Immature natural killer cell (primary cell): Measurements from ENCODE around the gene MPC1L. TPM values are rescaled to one million over a fixed set of nuclear protein-coding genes. Genes with fewer than 3 reads are reported as not detected.

Experiments used
- DNase-seq, 3 donors: peaks; one replicate each; pipeline ENCODE4 v3.0.0; 2022; ENCODE audit warnings: mixed read lengths in 1 of 3
- H3K27ac Mint-ChIP-seq, 6 donors: one replicate each; pipeline ENCODE4 v1.8.0; 2020; ENCODE audit warnings: mixed read lengths in 6 of 6, mild to moderate bottlenecking in 5 of 6, inconsistent platforms in 4 of 6, moderate library complexity in 3 of 6
- H3K27me3 Mint-ChIP-seq, 3 donors: one replicate each; pipeline ENCODE4 v1.8.0; 2020 to 2021; ENCODE audit warnings: low read depth in 3 of 3, mild to moderate bottlenecking in 3 of 3, mixed read lengths in 3 of 3, moderate library complexity in 3 of 3, inconsistent platforms in 1 of 3
- H3K36me3 Mint-ChIP-seq, 3 donors: one replicate each; pipeline ENCODE4 v1.8.0; 2020; ENCODE audit warnings: mixed read lengths in 3 of 3, inconsistent platforms in 2 of 3, mild to moderate bottlenecking in 2 of 3
- H3K4me1 Mint-ChIP-seq, 2 donors: one replicate each; pipeline ENCODE4 v1.8.0; 2020; ENCODE audit warnings: inconsistent platforms in 2 of 2, mild to moderate bottlenecking in 2 of 2, mixed read lengths in 2 of 2, moderate library complexity in 1 of 2
- H3K4me3 Mint-ChIP-seq, 5 donors: one replicate each; pipeline ENCODE4 v1.8.0; 2020; ENCODE audit warnings: mild to moderate bottlenecking in 5 of 5, mixed read lengths in 5 of 5, inconsistent platforms in 3 of 5, moderate library complexity in 3 of 5
- H3K9me3 Mint-ChIP-seq, 6 donors: one replicate each; pipeline ENCODE4 v1.8.0; 2020; ENCODE audit warnings: mild to moderate bottlenecking in 6 of 6, mixed read lengths in 6 of 6, inconsistent platforms in 4 of 6, moderate library complexity in 3 of 6
- polyA plus RNA-seq, 3 donors: library from polyadenylated mRNA; unstranded; fragments of 300-500 nt; fragmentation: Illumina TruSeq; gene quantifications; one replicate each; pipeline ENCODE4 v1.2.3, GENCODE V29; 2021

MPC1L gene
- polyA plus RNA-seq, 3 donors from 2014 or later = not detected

DNA sequence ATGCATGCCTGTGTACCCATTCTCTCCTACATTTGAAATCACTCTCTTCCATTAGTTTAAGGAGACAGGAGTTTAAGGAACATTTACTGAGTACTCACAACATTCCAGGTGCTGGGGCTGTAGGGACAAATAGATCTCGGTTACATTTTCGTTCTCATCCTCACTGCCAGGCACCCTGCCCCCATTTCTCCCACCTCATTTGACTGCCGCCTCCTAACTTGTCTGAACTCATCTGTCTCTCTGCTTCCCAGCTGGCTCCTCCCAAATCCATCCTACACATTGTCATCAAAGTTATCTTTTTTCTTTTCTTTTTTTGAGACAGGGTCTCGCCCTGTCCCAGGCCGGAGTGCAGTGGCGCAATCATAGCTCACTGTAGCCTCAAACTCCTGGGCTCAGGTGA, 19.8 kb upstream of the MPC1L start:
- Mint-ChIP-seq H3K4me1 (no peaks in the 10 kb centered on the region), H3K36me3 (peaks cover 4 to 43% (median 22%) of the 10 kb centered on the region in 3 donors), H3K27ac (peak overlapping the region in 1 of 6 donors; percentile 25), H3K27me3 (peaks cover 0 to 3% (median 2%) of the 10 kb centered on the region in 3 donors), H3K9me3 (no peaks in the 10 kb centered on the region), H3K4me3 (no peak overlapping the region)
- no peak for DNase-seq

DNA sequence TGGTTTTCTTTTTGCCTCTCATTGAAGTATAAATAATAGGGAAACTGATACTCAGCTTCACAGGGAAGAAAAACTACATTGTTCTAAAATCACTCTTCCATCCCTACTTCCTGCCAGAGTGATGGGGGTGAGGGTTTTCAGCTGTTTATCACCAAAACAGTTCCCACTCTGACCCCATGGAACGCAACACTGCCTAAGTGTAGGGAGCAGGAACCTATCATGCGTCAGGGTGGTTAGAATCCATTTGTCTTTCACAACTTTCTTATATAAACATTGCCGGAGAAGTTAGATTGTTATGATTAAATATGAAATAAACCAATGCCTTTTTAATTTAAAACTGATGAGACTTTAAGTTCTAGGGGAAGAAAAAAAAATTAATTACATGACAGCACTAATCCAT, 15.8 kb upstream of the MPC1L start:
- Mint-ChIP-seq H3K27ac (no peak overlapping the region), H3K4me3 (no peak overlapping the region), H3K9me3 (no peaks in the 10 kb centered on the region), H3K4me1 (no peaks in the 10 kb centered on the region), H3K36me3 (peaks cover 4 to 14% (median 9%) of the 10 kb centered on the region in 3 donors), H3K27me3 (peaks cover 2 to 3% (median 3%) of the 10 kb centered on the region in 3 donors)
- no peak for DNase-seq

DNA sequence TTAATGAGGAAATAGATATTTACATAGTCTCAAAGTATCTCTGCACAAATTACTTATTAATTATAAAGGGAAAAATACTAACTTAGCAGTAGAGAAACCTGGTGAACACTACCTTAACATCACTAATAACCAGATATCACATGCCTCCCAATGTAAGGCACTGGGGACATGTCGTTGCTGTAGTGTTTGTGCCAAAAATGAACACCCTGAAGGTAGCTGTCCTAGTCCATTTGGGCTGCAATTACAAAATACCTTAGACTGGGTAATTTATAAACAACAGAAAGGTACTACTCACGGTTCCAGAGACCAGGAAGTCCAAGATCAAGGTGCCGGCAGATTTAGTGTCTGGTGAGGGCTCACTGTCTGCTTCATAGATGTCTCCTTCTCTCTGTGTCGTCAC, 10.7 kb upstream of the MPC1L start:
- H3K36me3 Mint-ChIP-seq = no peaks in the 10 kb centered on the region
- no peak overlapping the region for H3K4me3 Mint-ChIP-seq
- no peak overlapping the region for H3K27ac Mint-ChIP-seq

DNA sequence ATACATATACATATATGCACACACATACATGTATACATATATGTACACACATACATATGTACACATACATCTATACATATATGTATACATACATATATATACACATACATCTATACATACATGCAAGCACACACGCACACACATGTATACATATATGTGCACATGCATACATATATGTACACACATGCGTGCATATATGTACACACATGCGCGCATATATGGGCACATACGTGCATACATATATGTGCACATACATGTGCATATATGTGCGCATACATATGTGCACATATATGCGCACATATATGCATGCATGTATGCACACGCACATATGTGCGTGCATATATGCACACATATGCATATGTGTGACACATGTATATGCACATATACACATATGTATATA, 7.3 kb upstream of the MPC1L start:
- Mint-ChIP-seq H3K4me3 (no peak overlapping the region), H3K27me3 (peaks cover 0 to 3% (median 2%) of the 10 kb centered on the region in 3 donors), H3K4me1 (no peaks in the 10 kb centered on the region), H3K27ac (no peak overlapping the region), H3K36me3 (no peaks in the 10 kb centered on the region), H3K9me3 (no peaks in the 10 kb centered on the region)
- no peak for DNase-seq

More for the DNA sequence above, 10.7 kb upstream of the MPC1L start:
- no peak for DNase-seq
- H3K9me3 Mint-ChIP-seq = no peaks in the 10 kb centered on the region
- peaks cover 2 to 3% (median 3%) of the 10 kb centered on the region in 3 donors for H3K27me3 Mint-ChIP-seq
- no peaks in the 10 kb centered on the region for H3K4me1 Mint-ChIP-seq

DNA sequence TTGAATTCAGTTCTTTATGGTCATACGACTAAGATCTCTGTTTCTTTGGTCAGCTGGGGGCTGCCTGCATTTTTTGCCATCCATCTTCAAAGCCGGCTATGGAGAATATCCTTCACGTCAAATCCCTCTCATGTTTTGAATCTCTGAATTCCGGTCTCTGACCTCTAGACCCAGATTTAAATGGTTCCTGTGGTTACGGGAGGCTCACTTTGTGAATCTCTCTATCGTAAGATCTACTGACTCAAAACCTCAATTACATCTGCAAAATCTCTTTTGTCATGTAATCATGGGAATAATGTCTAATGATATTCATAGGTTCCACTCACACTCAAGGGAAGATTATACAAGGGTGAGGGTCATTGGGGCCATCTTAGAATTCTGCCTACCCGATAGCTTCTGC, 5.7 kb upstream of the MPC1L start:
- Mint-ChIP-seq H3K4me1 (no peaks in the 10 kb centered on the region), H3K27ac (no peak overlapping the region)

DNA sequence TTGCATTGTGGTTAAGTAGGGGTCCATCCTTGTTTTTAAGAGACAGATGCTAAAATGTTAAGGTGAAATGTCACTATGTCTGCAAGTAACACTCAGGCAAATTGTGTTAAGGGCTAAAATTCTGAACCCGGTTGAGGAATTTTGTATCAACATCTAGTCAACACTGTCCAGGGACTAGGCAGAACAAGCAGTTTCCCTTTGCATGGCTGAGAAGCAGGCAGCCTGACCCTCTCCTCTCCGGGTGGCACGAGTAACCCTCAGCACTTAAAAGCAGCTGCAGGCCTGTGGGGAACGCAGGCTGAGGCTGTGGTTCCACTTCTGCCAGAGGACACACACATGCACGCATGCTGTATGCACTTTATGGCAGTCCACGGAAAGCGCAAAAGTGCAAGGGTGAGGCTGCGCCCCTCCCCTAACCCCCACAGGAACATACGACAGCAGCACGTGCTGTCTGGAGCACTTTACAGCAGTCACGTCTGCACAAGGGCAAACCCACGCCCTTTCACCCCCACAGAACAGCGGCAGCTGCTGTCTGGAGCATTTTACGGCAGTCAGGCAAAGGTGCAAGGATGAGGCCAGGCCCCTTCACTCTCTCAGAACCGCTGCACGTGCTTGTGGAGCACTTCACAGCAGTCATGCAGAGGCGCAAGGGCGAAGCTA, 619 bp upstream of the MPC1L start:
- H3K4me3 Mint-ChIP-seq = no peak overlapping the region
- H3K4me1 Mint-ChIP-seq = no peaks in the 10 kb centered on the region
- H3K27ac Mint-ChIP-seq = no peak overlapping the region
- DNase-seq = no peak
- no peaks in the 10 kb centered on the region for H3K9me3 Mint-ChIP-seq
- H3K36me3 Mint-ChIP-seq = peaks cover 0 to 22% (median 17%) of the 10 kb centered on the region in 3 donors
- H3K27me3 Mint-ChIP-seq = no peaks in the 10 kb centered on the region

More for the DNA sequence above, 5.7 kb upstream of the MPC1L start:
- Mint-ChIP-seq H3K27me3 (peaks cover 0 to 3% (median 2%) of the 10 kb centered on the region in 3 donors), H3K9me3 (no peaks in the 10 kb centered on the region), H3K4me3 (no peak overlapping the region), H3K36me3 (no peaks in the 10 kb centered on the region)
- no peak for DNase-seq

DNA sequence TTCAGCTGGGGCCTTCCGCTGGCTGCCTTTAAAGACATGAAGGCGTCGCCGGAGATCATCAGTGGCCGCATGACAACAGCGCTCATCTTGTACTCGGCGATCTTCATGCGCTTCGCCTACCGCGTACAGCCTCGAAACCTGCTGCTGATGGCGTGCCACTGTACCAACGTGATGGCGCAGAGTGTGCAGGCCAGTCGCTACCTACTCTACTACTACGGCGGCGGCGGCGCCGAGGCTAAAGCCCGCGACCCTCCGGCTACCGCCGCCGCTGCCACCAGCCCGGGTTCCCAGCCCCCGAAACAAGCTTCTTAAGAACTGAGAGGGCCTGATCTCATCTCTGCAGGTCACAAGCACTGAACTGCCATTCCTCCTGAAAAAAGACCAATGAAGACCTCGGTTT, 437 bp downstream of the MPC1L start:
- Mint-ChIP-seq H3K4me3 (no peak overlapping the region), H3K9me3 (no peaks in the 10 kb centered on the region), H3K4me1 (no peaks in the 10 kb centered on the region), H3K36me3 (peaks cover 0 to 30% (median 25%) of the 10 kb centered on the region in 3 donors), H3K27me3 (no peaks in the 10 kb centered on the region), H3K27ac (no peak overlapping the region)
- DNase-seq = no peak

DNA sequence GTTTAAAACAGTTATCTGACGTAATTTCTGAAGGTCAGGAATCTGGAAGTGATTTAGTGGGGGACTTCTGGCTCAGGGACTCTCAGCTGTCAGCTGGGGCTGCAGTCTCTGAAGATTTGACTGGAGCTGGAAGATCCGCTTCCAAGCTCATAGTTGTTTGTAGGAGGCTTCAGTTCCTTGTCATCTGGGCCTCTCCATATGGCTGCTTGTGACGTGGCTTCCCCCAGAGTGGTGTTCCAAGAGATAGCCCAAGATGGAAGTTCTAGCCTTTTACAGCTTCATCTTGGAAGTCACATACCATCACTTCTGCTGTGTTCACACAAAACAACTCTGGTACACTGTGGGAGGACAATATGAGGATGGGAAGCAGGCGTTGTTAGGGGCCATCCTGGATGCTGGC, 2.1 kb downstream of the MPC1L start:
- H3K27me3 Mint-ChIP-seq = no peaks in the 10 kb centered on the region
- DNase-seq = no peak
- H3K9me3 Mint-ChIP-seq = no peaks in the 10 kb centered on the region
- peaks cover 0 to 36% (median 25%) of the 10 kb centered on the region in 3 donors for H3K36me3 Mint-ChIP-seq
- no peak overlapping the region for H3K4me3 Mint-ChIP-seq
- no peaks in the 10 kb centered on the region for H3K4me1 Mint-ChIP-seq
- no peak overlapping the region for H3K27ac Mint-ChIP-seq

DNA sequence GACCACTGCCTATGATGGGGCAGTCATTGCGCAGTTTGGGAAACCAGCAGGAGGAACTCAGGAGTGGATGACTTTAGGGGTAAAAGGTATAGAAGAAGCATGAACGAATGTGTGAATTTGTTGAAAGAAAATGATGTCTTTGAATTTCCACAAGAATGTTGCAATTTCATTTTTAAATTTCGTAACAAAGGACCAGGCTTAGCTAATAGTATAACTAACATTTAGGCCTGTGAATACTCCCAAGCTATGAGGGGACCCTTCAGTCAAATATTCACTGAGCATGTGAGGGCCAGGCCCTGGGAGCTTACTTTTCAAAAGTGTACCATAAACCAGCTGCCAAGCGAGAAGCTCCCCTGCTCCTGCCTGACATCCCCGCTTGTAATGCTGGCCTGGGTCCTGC, 5.3 kb downstream of the MPC1L start:
- Mint-ChIP-seq H3K4me1 (peaks cover 5 to 8% of the 10 kb centered on the region in 2 donors), H3K4me3 (no peak overlapping the region), H3K27ac (no peak overlapping the region), H3K36me3 (peaks cover 4 to 60% (median 40%) of the 10 kb centered on the region in 3 donors), H3K9me3 (no peaks in the 10 kb centered on the region), H3K27me3 (no peaks in the 10 kb centered on the region)
- DNase-seq = no peak

DNA sequence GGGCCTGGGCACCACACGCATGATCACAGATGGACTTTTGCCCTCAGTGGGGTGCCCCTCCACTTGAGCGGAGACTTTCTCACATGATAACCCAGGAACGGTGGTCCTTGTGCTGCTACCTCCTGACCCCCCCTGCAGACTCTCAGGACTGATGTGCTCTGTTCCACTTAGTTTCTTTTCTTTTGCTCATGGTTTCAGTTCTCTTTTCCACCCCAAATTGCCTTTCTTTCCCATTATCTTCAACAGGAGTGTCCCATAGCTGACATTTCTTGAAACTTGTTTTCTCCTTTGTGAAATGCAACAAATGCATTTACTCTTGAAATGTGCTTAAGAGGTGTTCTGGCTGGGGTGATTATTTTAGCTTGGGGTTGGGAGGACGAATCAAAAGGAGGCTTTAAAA, 9.0 kb downstream of the MPC1L start:
- peak overlapping the region in 1 of 6 donors; percentile 37 for H3K27ac Mint-ChIP-seq
- peaks cover 0 to 2% (median 0%) of the 10 kb centered on the region in 3 donors for H3K27me3 Mint-ChIP-seq
- H3K4me3 Mint-ChIP-seq = no peak overlapping the region
- H3K36me3 Mint-ChIP-seq = peaks cover 4 to 77% (median 58%) of the 10 kb centered on the region in 3 donors
- no peak for DNase-seq
- H3K4me1 Mint-ChIP-seq = peaks cover 10 to 37% of the 10 kb centered on the region in 2 donors
- H3K9me3 Mint-ChIP-seq = no peaks in the 10 kb centered on the region

DNA sequence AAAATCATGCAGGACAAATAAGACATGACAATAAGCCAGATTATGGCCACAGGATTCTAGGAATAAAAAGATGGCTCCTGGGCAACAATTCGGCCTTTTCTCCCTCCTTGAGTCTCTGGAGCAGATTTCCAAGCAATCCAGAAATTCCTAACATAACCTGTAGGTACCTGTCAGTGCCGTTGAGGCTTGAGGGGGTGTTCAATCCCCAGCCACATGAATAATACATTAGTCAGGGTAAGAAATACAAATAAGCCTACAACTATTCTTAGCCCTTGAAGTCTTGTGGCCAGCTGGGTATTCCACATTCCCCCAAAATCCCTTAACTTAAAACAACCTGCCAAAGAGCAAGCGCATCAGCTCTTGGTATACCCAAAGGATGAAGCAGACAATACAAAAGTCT, 14.5 kb downstream of the MPC1L start:
- no peak overlapping the region for H3K27ac Mint-ChIP-seq
- H3K4me1 Mint-ChIP-seq = peaks cover 31 to 71% of the 10 kb centered on the region in 2 donors
- DNase-seq = no peak
- H3K4me3 Mint-ChIP-seq = no peak overlapping the region
- H3K36me3 Mint-ChIP-seq = peaks cover 0 to 78% (median 50%) of the 10 kb centered on the region in 3 donors
- peaks cover 0 to 4% (median 0%) of the 10 kb centered on the region in 3 donors for H3K27me3 Mint-ChIP-seq
- H3K9me3 Mint-ChIP-seq = no peaks in the 10 kb centered on the region

DNA sequence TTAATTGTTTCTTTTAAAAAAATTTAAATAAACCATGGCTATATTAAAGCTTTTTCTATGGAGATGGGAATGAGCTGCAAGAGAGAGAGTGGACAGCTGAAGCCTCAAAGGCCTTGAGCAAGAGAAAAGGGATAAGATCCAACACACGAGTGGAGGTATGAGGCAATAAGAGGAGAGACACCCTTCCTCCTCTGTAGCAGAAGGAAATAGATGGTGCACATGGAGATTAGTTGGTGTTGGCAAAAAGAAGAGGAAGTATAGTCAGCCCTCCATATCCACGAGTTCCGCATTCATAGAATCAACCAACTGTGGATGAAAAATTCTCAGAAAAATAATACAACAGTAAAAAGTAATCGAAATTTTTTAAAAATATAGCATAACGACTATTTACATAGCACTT, 20.9 kb downstream of the MPC1L start:
- Mint-ChIP-seq H3K9me3 (no peaks in the 10 kb centered on the region), H3K27ac (peak overlapping the region; percentile 97 to 99 (median 99)), H3K4me1 (peaks cover 52 to 68% of the 10 kb centered on the region in 2 donors), H3K27me3 (peaks cover 14 to 23% (median 20%) of the 10 kb centered on the region in 3 donors), H3K36me3 (peaks cover 0 to 22% (median 7%) of the 10 kb centered on the region in 3 donors), H3K4me3 (peak overlapping the region; percentile 59 to 95 (median 92))
- DNase-seq = no peak

DNA sequence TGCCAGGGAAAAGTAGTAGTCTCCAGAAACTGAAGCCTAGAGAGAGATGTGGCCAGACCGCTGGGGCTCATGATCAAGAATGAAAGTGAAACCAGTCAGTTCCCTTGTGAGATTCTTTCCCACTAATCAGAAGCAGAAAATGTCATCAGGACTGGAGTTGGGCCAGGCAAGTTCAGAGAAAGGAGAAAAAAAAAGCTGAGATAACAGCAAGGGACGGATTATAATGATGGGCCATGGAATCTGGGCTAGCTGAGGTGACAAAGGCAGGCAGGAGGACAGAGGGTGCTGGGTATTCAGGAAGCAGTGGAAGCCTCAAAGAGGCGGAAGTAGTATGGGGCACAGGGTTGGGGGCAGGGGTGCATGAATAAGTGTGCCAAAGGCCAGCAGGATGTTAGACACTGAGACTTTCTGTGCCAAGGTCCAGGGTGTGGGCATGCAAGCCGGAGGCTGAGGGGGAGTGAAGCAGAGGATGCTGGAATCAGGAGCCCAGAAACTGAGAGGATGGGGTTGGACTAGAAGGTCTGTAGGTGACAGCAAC, 21.7 kb downstream of the MPC1L start:
- Mint-ChIP-seq H3K36me3 (peaks cover 0 to 16% (median 7%) of the 10 kb centered on the region in 3 donors), H3K27ac (peak overlapping the region; percentile 97 to 99 (median 99)), H3K9me3 (no peaks in the 10 kb centered on the region), H3K27me3 (peaks cover 14 to 23% (median 18%) of the 10 kb centered on the region in 3 donors), H3K4me3 (peak overlapping the region; percentile 88 to 95 (median 94)), H3K4me1 (peaks cover 47 to 61% of the 10 kb centered on the region in 2 donors)
- DNase-seq = peak; percentile 72 to 75 (median 75)

DNA sequence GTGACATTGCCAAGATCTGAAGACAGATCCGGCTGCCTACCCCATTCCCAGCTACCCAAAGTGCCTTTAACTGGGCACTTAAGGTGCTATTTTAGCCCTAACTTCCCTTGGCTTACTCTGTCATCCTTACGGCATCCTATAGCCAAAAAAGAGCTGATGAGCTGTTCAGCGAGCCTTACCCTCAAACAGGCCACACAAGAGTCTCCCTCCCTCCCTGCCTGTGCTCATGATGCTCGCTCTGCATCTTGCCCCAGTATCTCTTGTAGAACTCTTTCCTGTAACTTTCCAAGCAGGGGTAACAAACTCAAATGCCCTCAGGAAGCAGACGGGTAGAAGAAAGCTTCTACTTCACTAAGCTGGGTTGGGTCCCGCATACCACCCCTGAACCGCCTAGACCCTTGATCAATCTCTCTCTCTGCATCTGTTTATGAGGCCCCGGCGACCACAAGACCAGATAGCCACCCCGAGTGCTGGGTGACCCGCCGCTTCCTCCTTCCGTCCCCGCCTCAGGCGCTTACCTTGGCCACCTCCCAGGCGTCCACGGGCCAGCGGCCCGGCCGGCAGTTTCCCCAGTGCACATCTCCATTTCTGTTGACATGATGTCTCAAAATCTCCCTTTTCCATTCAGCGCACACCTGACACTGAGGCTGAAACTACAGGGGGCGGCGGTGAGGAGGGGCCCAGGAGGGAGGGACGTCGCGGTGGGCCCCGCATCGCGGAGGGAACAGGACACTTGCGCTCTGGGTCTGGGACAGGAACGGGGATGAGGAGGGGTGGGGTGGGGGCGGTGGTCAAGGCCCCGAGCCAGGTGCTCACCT, 23.5 kb downstream of the MPC1L start:
- H3K9me3 Mint-ChIP-seq = no peaks in the 10 kb centered on the region
- H3K27ac Mint-ChIP-seq = peak overlapping the region; percentile 86 to 99 (median 96)
- peak; percentile 36 to 57 (median 52) for DNase-seq
- H3K4me1 Mint-ChIP-seq = peaks cover 46 to 62% of the 10 kb centered on the region in 2 donors
- H3K27me3 Mint-ChIP-seq = peaks cover 14 to 23% (median 18%) of the 10 kb centered on the region in 3 donors
- peaks cover 0 to 14% (median 9%) of the 10 kb centered on the region in 3 donors for H3K36me3 Mint-ChIP-seq
- peak overlapping the region; percentile 89 to 98 (median 96) for H3K4me3 Mint-ChIP-seq
